GM12875 (cell line): ENCODE data around the gene MYOG.

Experiments used
- H3K4me3 ChIP-seq: one replicate; pipeline ENCODE4 v1.5.1; 2011; ENCODE audit warnings: low read depth, low read length, control low read depth
- CTCF ChIP-seq: IDR thresholded peaks from 2 replicates; pipeline ENCODE4 v1.5.1; 2011; ENCODE audit warnings: low read depth, mild to moderate bottlenecking, control low read depth, inconsistent platforms, low read length, moderate library complexity, borderline replicate concordance; ENCODE audit not compliant: insufficient read depth

The MYOG gene

GRCh38 chr1:203075236-203076030, 10.4 kb downstream of the MYOG start:
- TF ChIP-seq CTCF: no peak
- no peak overlapping the region for H3K4me3 ChIP-seq

GRCh38 chr1:203074610-203075009, 11.2 kb downstream of the MYOG start:
- H3K4me3 ChIP-seq: no peak overlapping the region
- no peak for TF ChIP-seq CTCF

GRCh38 chr1:203073469-203073868, 12.3 kb downstream of the MYOG start:
- TF ChIP-seq CTCF: no peak
- H3K4me3 ChIP-seq: no peak overlapping the region

- TF ChIP-seq CTCF: no peak
- no peak overlapping the region for H3K4me3 ChIP-seq
Measured at GRCh38 chr1:203072911-203073310, 12.9 kb downstream of the MYOG start.

GRCh38 chr1:203072002-203072602, 13.7 kb downstream of the MYOG start:
- TF ChIP-seq CTCF: no peak

GRCh38 chr1:203069030-203069747, 16.6 kb downstream of the MYOG start:
- no peak for TF ChIP-seq CTCF

More at GRCh38 chr1:203072002-203072602, 13.7 kb downstream of the MYOG start:
- no peak overlapping the region for H3K4me3 ChIP-seq

GRCh38 chr1:203066965-203067364, 18.8 kb downstream of the MYOG start:
- no peak for TF ChIP-seq CTCF
- no peak overlapping the region for H3K4me3 ChIP-seq

More at GRCh38 chr1:203069030-203069747, 16.6 kb downstream of the MYOG start:
- no peak overlapping the region for H3K4me3 ChIP-seq
